HCT116 (cell line): Measurements from ENCODE around the gene COPG1.

ENCODE experiments used
- ELF1 ChIP-seq: IDR thresholded peaks from 2 replicates; pipeline ENCODE4 v1.6.1; 2012; ENCODE audit warnings: low read depth, borderline replicate concordance
- EZH2 ChIP-seq: fragments of 200-600 bp; sonication (generic); IDR thresholded peaks from 2 replicates; pipeline ENCODE4 v1.6.1; 2017; ENCODE audit warnings: antibody characterized with exemption, mixed run types
- MAX ChIP-seq: IDR thresholded peaks from 2 replicates; pipeline ENCODE4 v1.6.1; 2012
- POLR2A ChIP-seq: IDR thresholded peaks from 2 replicates; pipeline ENCODE4 v1.7.0; 2011; ENCODE audit warnings: borderline replicate concordance; ENCODE audit not compliant: insufficient read depth, insufficient read length; ENCODE audit errors: extremely low read depth
- POLR2AphosphoS5 ChIP-seq: IDR thresholded peaks from 2 replicates; pipeline ENCODE4 v1.6.1; 2011; ENCODE audit warnings: mild to moderate bottlenecking, low read depth, low read length, moderate library complexity
- SIN3A ChIP-seq: IDR thresholded peaks from 2 replicates; pipeline ENCODE4 v1.6.1; 2012; ENCODE audit warnings: low read depth
- SRF ChIP-seq: IDR thresholded peaks from 2 replicates; pipeline ENCODE4 v1.6.1; 2012; ENCODE audit warnings: low read depth
- ZFX ChIP-seq: fragments of 450-650 bp; IDR thresholded peaks from 2 replicates; pipeline ENCODE4 v1.6.1; 2017
- TF ChIP-seq, protein P1 (sequence below), 3 experiments: fragments of 200-600 bp in 1 of 3; sonication (generic) in 1 of 3; IDR thresholded peaks in 2 of 3; conservative IDR thresholded peaks in 1 of 3; 2 replicates each; pipeline ENCODE4 v1.5.1; 2012 to 2017; ENCODE audit warnings: low read depth in 2 of 3, low read length in 2 of 3, antibody characterized with exemption in 1 of 3, borderline replicate concordance in 1 of 3, control low read depth in 1 of 3, mild to moderate bottlenecking in 1 of 3, mixed read lengths in 1 of 3, mixed run types in 1 of 3, moderate library complexity in 1 of 3; ENCODE audit not compliant: insufficient read depth in 1 of 3
- TF ChIP-seq, protein P2 (sequence below): IDR thresholded peaks from 2 replicates; pipeline ENCODE4 v1.6.1; 2011; ENCODE audit warnings: mild to moderate bottlenecking, low read length, moderate library complexity; ENCODE audit not compliant: insufficient replicate concordance; ENCODE audit errors: extremely low read depth

DNA sequence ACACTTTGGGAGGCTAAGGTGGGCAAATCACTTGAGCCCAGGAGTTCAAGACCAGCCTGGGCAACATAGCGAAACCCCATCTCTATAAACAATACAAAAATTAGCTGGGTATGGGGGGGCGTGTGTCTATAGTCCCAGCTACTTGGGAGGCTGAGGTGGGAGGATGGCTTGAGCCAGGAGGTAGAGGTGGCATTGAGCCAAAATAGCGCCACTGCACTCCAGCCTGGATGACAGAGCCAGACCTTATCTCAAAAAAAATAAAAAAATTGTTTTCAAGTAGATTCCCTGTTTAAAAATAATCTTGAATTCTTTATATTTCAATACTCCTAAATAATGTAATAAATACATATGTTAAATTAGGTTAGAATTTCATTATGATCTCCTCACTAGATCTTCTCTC, 39.0 kb downstream of the COPG1 start:
- TF ChIP-seq, protein P1, sequence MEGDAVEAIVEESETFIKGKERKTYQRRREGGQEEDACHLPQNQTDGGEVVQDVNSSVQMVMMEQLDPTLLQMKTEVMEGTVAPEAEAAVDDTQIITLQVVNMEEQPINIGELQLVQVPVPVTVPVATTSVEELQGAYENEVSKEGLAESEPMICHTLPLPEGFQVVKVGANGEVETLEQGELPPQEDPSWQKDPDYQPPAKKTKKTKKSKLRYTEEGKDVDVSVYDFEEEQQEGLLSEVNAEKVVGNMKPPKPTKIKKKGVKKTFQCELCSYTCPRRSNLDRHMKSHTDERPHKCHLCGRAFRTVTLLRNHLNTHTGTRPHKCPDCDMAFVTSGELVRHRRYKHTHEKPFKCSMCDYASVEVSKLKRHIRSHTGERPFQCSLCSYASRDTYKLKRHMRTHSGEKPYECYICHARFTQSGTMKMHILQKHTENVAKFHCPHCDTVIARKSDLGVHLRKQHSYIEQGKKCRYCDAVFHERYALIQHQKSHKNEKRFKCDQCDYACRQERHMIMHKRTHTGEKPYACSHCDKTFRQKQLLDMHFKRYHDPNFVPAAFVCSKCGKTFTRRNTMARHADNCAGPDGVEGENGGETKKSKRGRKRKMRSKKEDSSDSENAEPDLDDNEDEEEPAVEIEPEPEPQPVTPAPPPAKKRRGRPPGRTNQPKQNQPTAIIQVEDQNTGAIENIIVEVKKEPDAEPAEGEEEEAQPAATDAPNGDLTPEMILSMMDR (IDR thresholded peaks at IDR 0.05 in 2 of 3, conservative IDR thresholded peaks at IDR 0.05 in 1 of 3; ENCODE audit: borderline replicate concordance in 1 of 3, insufficient read depth in 1 of 3, low read depth in 2 of 3, low read length in 2 of 3): no peak
- TF ChIP-seq POLR2A (no peak), MAX (no peak), ELF1 (no peak), ZFX (no peak), SIN3A (no peak), SRF (no peak), POLR2AphosphoS5 (no peak), EZH2 (no peak)
- TF ChIP-seq, protein P2, sequence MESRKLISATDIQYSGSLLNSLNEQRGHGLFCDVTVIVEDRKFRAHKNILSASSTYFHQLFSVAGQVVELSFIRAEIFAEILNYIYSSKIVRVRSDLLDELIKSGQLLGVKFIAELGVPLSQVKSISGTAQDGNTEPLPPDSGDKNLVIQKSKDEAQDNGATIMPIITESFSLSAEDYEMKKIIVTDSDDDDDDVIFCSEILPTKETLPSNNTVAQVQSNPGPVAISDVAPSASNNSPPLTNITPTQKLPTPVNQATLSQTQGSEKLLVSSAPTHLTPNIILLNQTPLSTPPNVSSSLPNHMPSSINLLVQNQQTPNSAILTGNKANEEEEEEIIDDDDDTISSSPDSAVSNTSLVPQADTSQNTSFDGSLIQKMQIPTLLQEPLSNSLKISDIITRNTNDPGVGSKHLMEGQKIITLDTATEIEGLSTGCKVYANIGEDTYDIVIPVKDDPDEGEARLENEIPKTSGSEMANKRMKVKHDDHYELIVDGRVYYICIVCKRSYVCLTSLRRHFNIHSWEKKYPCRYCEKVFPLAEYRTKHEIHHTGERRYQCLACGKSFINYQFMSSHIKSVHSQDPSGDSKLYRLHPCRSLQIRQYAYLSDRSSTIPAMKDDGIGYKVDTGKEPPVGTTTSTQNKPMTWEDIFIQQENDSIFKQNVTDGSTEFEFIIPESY: no peak
